Fibroblast of villous mesenchyme (primary cell): ENCODE data around the gene TBC1D22A. TPM values are rescaled to one million over a fixed set of nuclear protein-coding genes. Genes with fewer than 3 reads are reported as not detected.

Experiments
- DNase-seq: peaks from one replicate; pipeline ENCODE4 v3.0.0-alpha.2; 2010; ENCODE audit warnings: low read depth
- H3K4me3 ChIP-seq: 2 replicates; pipeline ENCODE4 v1.5.1; 2011; ENCODE audit warnings: low read depth, mild to moderate bottlenecking, low read length
- CTCF ChIP-seq: IDR thresholded peaks from 2 replicates; pipeline ENCODE4 v1.5.1; 2012; ENCODE audit warnings: low read depth, mild to moderate bottlenecking, low read length; ENCODE audit not compliant: insufficient read depth
- total RNA-seq: library from RNA; depleted of rRNA; stranded (reverse); fragments of >200 nt; gene quantifications from 2 replicates; pipeline ENCODE4 v1.2.3, GENCODE V29; 2012

The TBC1D22A gene
- total RNA-seq, 1 donor: 12.5 TPM

DNA sequence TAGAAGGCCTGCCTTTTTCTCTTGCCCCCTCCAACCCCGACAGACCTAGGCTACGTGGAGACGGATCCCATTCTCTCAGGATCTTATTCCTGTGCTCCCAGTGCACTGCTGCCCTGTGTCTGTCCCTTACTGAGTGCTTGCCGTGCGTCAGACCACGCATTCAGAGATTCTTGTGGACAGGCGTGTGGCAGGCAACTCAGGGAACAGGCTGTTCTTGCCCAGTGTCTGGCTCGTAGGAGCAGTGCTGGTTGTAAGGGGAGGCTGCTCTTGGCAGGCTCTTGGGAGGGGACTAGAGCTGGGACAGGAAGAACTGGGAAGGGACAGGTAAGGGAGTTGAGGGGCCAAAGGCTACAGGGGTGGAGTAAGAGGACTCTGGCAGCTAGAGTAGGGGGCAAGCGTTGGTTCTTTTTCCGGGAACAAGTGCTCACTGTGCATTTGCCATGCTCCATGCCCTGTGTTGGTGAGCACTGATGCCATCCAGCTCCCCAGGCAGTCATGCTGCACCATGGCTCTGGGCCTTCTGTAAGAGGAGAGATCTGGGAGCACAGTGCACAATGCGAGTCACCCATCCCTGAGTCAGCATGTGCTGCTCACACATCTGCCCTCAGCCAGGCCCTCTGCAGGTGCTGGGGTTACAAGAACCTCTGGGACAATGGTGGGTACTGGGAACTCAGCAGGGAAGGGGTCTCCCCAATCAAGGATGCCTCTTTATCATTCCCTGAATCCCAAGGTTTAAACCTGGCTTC, 119.1 kb downstream of the TBC1D22A start:
- no peak overlapping the region for H3K4me3 ChIP-seq
- TF ChIP-seq CTCF: no peak
- no peak for DNase-seq

DNA sequence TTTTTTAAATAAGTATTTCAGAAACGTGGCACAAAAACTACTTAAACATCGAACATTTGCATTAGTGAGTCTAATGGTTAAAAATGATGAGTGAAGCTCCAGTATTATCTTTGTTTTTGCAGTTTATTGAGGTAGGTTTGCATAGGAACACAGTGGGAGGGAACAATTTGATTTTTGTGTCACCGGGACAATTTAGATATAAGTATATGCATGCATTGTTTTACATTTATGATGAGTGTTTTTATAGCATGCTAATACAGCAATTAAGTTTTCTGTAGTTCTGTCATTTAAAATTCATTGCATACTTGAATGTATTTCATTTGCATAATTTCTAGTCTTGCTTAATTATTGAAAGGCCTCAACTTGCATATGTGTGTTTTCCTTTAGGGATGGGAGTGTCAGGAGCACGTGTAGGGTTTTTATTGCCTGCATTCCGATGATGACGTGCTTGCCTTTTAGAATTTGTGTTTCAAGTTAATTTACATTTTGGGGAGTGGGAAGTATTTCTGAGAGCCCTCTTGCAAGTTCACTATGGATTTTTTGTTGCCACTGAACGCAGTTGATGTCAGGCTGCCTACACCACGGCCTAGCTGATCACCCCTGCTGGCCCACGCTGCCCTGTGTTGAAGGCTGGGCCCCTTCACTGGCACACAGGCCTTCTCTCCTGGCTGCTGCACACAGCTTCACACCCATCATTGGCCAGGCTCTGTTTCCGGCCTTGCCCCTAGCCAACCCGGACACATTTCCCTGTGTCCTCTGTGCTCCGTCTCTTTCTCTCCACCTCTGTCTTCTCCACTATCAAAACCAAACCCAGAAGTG, 120.9 kb downstream of the TBC1D22A start:
- no peak for TF ChIP-seq CTCF
- H3K4me3 ChIP-seq: no peak overlapping the region
- DNase-seq: peak; percentile 20

DNA sequence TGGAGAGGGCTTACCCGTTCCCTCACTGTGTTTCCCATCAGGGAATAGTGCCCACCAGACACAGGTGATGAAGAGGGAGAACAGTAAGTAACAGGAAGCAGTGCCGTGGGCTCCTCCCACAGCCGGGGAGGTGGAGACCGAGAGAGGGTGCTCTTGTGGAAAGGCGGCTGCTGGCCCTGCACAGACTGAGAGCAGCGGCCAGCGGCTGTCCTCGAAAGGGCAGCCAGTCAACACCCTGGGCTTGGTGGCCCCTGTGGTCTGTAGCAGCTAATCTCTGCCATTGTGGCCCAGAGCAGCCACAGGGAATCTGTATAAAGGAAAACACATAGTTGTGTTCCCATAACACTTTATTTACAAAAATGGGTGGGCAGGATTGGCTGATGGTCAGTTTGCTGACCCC, 121.9 kb downstream of the TBC1D22A start:
- no peak overlapping the region for H3K4me3 ChIP-seq
- TF ChIP-seq CTCF: no peak
- DNase-seq: no peak

- H3K4me3 ChIP-seq: no peak overlapping the region
- no peak for TF ChIP-seq CTCF
- no peak for DNase-seq
These were observed 125.5 kb downstream of the TBC1D22A start for GRCh38 chr22:46887978-46888377.

DNA sequence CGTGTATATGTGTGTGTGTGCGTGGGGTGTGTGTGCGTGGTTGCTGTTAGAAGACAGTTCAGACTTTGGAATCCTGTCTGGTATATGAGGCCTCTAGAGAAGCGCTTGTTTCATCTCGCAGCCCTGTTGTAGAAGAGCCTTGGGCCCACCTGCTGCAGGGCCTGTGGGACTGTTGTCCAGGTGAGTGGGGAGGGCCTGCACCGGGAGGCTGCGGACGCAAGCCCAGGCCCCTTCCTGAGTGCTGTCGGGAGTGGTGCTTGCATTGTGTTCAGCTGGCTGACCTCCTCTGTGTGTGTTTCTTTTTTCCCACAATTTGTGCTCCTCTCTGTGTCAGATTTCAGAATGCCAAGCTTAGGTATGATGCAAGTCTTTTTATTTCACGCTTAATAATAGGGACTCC, 128.4 kb downstream of the TBC1D22A start:
- DNase-seq: no peak
- TF ChIP-seq CTCF: no peak
- no peak overlapping the region for H3K4me3 ChIP-seq

DNA sequence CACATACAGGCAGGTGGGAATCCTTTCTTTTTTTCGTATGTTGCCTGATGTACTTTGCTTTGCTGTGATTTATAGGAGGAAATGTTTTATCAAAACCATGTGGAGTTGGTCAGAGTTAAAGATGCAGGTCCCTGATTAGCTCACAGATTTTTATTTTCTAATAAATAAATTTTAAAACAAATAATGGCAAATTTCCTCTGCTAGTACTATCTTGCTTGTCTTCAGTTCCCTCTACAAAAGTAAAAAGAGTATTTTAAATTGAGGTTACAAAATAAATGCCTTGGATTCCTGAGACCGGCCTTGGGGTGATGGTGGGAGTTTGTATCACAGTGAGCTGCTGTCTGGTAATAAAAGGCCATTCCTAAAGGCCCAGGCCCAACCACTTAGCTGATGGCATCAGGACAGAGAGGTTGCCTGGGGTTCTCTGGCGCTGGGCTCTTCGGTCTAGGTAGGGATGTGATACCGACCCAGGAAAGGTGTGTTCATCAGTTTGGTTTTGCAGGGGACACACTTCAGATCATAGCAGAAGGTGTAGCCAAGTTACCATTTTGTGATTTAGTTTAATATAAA, 129.0 kb downstream of the TBC1D22A start:
- DNase-seq: no peak
- TF ChIP-seq CTCF: no peak
- H3K4me3 ChIP-seq: no peak overlapping the region
